ENCODE results near the gene ERP29.
"Not testable (repeated sequence)": the region's sequence is repeated elsewhere in the genome, so short reads cannot be mapped to it uniquely, and the experiment has no call there.

ERP29 gene

GRCh38 chr12:111993292-111994150, 19.7 kb upstream of the ERP29 start:
- TF ChIP-seq, protein P1, sequence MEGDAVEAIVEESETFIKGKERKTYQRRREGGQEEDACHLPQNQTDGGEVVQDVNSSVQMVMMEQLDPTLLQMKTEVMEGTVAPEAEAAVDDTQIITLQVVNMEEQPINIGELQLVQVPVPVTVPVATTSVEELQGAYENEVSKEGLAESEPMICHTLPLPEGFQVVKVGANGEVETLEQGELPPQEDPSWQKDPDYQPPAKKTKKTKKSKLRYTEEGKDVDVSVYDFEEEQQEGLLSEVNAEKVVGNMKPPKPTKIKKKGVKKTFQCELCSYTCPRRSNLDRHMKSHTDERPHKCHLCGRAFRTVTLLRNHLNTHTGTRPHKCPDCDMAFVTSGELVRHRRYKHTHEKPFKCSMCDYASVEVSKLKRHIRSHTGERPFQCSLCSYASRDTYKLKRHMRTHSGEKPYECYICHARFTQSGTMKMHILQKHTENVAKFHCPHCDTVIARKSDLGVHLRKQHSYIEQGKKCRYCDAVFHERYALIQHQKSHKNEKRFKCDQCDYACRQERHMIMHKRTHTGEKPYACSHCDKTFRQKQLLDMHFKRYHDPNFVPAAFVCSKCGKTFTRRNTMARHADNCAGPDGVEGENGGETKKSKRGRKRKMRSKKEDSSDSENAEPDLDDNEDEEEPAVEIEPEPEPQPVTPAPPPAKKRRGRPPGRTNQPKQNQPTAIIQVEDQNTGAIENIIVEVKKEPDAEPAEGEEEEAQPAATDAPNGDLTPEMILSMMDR (IDR thresholded peaks at IDR 0.05; ENCODE audit: control insufficient read depth, extremely low read depth, insufficient read depth): no peak
- no peak for DNase-seq (ENCODE audit: low read depth)
- peak overlapping the region; percentile 41 for H3K4me3 ChIP-seq (ENCODE audit: low read depth, low read length)

DNA sequence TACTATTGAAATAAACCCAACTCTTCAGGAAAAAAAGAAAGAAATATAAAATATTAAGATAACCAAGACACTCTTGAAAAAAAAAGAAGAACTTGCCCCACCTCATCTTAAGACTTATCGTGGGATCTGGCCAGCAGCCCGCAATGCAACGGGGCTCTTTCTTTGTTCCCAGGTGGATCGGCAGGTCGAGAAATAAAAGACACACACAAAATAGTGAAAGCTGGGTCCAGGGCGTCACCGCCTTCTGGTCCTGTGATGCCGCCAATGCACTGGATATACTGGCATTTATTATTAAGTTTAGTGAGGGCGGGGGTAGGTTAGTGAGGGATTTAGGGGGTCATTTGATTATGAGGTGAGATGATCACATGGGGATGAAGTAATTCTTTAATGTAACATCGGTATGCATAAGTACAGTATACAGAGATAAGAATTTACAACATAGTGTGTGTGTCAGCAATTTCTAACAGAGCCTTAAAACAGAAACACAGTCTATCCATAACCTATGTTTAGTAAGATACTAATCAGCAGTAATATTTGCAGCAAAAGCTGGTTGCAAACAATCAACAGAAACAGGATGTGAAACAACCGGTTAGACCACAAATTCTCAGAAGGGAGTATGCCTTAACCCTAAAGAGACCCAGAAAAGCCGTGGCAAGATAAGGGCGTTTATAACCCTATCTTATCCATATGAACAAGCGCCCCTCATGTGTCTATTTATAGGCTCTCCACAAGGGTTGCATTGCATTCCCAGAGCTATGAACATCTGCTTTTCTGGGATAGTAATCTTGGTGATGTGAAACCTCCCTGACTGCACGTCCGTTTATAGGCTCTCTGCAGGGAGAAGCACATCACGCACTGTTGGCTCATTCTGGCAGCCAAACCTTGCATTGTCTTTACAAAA, 18.8 kb upstream of the ERP29 start:
- peak; percentile 81 for DNase-seq (ENCODE audit: low read depth)
- peak overlapping the region; percentile 41 for H3K4me3 ChIP-seq (ENCODE audit: low read depth, low read length)

DNA sequence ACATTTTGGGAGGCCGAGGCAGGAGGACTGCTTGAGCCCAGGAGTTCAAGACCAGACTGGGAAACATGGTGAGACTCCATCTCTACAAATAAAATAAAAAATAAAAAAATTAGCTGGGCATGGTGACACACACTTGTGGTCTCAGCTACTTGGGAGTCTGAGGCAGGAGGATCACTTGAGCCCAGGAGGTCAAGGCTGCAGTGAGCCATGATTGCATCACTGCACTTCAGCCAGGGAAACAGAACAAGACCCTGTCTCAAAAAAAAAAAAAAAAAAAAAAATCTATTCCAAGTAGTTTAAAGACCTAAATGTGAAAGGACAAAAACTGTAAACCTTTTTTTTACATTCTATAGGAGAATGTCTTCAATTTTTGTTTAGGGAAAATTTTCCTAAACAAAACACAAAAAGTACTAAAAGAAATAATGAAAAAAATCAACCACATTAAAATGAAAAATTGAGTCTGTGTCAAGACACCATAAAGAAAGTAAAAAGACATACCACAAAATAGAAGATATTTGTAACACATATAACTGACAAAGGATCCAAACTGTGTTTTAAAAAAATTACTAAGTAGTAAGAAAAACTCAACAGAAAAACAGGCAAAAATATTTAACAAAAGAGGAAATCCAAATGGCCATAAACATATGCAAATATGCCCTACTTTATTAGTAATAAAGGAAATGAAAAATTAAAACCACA, 17.3 kb upstream of the ERP29 start:
- H3K4me3 ChIP-seq (ENCODE audit: low read depth, low read length): no peak overlapping the region
- TF ChIP-seq, protein P1 (IDR thresholded peaks at IDR 0.05; ENCODE audit: control insufficient read depth, extremely low read depth, insufficient read depth): no peak
- no peak for DNase-seq (ENCODE audit: low read depth)

DNA sequence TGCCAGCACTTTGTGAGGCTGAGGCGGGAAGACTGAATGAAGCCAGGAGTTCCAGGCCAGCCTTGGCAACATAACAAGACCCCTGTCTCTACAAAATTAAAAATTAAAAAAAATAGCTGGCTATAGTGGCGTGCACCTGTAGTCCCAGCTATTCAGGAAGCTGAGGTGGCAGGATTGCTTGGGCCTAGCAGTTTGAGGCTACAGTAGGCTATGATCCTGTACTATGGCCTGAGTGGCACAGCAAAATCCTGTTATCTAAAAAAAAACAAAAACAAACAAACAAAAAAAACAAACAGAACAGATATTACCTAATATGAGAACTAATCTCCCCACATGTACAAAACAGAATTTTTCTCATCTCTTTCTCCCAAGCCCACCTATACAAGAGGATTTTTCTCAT, 15.9 kb upstream of the ERP29 start:
- H3K4me3 ChIP-seq (ENCODE audit: low read depth, low read length): no peak overlapping the region
- TF ChIP-seq, protein P1 (IDR thresholded peaks at IDR 0.05; ENCODE audit: control insufficient read depth, extremely low read depth, insufficient read depth): no peak
- DNase-seq (ENCODE audit: low read depth): no peak

- TF ChIP-seq, protein P1 (IDR thresholded peaks at IDR 0.05; ENCODE audit: control insufficient read depth, extremely low read depth, insufficient read depth): no peak
- DNase-seq (ENCODE audit: low read depth): no peak
- no peak overlapping the region for H3K4me3 ChIP-seq (ENCODE audit: low read depth, low read length)
Observed at GRCh38 chr12:111998015-111998414, 15.2 kb upstream of the ERP29 start.

GRCh38 chr12:111999129-111999528, 14.1 kb upstream of the ERP29 start:
- not testable (repeated sequence) for H3K4me3 ChIP-seq (ENCODE audit: low read depth, low read length); DNase-seq (ENCODE audit: low read depth)

GRCh38 chr12:112000820-112001219, 12.4 kb upstream of the ERP29 start:
- TF ChIP-seq, protein P1 (IDR thresholded peaks at IDR 0.05; ENCODE audit: control insufficient read depth, extremely low read depth, insufficient read depth): no peak
- H3K4me3 ChIP-seq (ENCODE audit: low read depth, low read length): no peak overlapping the region
- DNase-seq (ENCODE audit: low read depth): no peak

Data from LNCaP clone FGC (cell line).